HepG2 (cell line): ENCODE data around the gene GMFB. TPM values are rescaled to one million over a fixed set of nuclear protein-coding genes. Genes with fewer than 3 reads are reported as not detected.

Experiments
- ATAC-seq: fragments of 200-7000 bp; cut with Tn5 transposase; 3 replicates; pipeline ENCODE4 v1.9.1; 2020; ENCODE audit warnings: mild to moderate bottlenecking, moderate library complexity
- BruUV-seq: library from RNA; stranded (reverse); fragments of 400-500 nt; replicated peaks from 2 replicates; lab custom pipeline; 2021; lab: Mats Ljungman, UMichigan
- CTCF ChIA-PET: fragments of 300-600 bp; formaldehyde crosslinking; extraction: SDS; loops from one replicate; lab custom pipeline; 2021; ENCODE audit warnings: low total read pairs, inconsistent platforms, low intra/inter-chr PET ratio; lab: Yijun Ruan, JAX
- POLR2A ChIA-PET: fragments of 350-600 bp; sonication (Branson Sonifier 250); formaldehyde crosslinking; loops from one replicate; lab custom pipeline; 2020; ENCODE audit warnings: antibody characterized with exemption, inconsistent platforms; lab: Yijun Ruan, JAX
- DNase-seq: peaks from one replicate; pipeline ENCODE4 v3.0.0-alpha.2; 2015; ENCODE audit warnings: low spot score
- FAIRE-seq: peaks from 3 replicates; lab custom pipeline; 2011; peaks lifted over from hg19 to GRCh38; lab: Jason Lieb, UNC
- H2AFZ ChIP-seq: one replicate; pipeline ENCODE4 v1.6.1; 2011; ENCODE audit warnings: low read length, inconsistent platforms
- H3K27ac ChIP-seq: fragments of 300-600 bp; 3 replicates; pipeline ENCODE4 v1.8.0; 2011; ENCODE audit warnings: mixed run types, mild to moderate bottlenecking, mixed read lengths, low read length, inconsistent platforms; ENCODE audit not compliant: insufficient read depth; ENCODE audit errors: extremely low read length
- H3K27me3 ChIP-seq, 2 experiments: fragments of 200-600 bp in 1 of 2; 2 replicates in 1 of 2; 3 replicates in 1 of 2; pipeline versions ENCODE4 v1.6.0 to v1.8.0; 2011; ENCODE audit warnings: low read length in 2 of 2, mild to moderate bottlenecking in 2 of 2, moderate library complexity in 2 of 2, inconsistent platforms in 1 of 2; ENCODE audit not compliant: insufficient read depth in 2 of 2, control insufficient read depth in 1 of 2
- H3K36me3 ChIP-seq, 2 experiments: fragments of 200-600 bp in 1 of 2; replicated peaks in 1 of 2; 2 replicates in 1 of 2; 3 replicates in 1 of 2; pipeline versions ENCODE4 v1.5.1 to v1.8.0; 2011; ENCODE audit warnings: low read length in 2 of 2, inconsistent platforms in 1 of 2; ENCODE audit not compliant: insufficient read depth in 2 of 2, control insufficient read depth in 1 of 2
- H3K4me1 ChIP-seq: 2 replicates; pipeline ENCODE4 v1.5.1; 2012; ENCODE audit warnings: low read length, inconsistent platforms; ENCODE audit not compliant: insufficient read depth
- H3K4me2 ChIP-seq: 2 replicates; pipeline ENCODE4 v1.6.0; 2011; ENCODE audit warnings: low read depth, low read length, inconsistent platforms
- H3K4me3 ChIP-seq, 3 experiments: fragments of 200-600 bp in 1 of 3; sonication (generic), shearing (Covaris generic) in 1 of 3; replicated peaks in 1 of 3; 2 replicates each; pipeline ENCODE4 v1.5.1; 2011 to 2016; ENCODE audit warnings: low read length in 3 of 3, inconsistent platforms in 2 of 3, low read depth in 2 of 3, mild to moderate bottlenecking in 2 of 3, control low read depth in 1 of 3, mixed read lengths in 1 of 3; ENCODE audit not compliant: insufficient read depth in 1 of 3
- H3K79me2 ChIP-seq: one replicate; pipeline ENCODE4 v1.6.1; 2011; ENCODE audit warnings: low read length, inconsistent platforms; ENCODE audit not compliant: insufficient read depth
- H3K9ac ChIP-seq: 2 replicates; pipeline ENCODE4 v1.6.0; 2011; ENCODE audit warnings: mild to moderate bottlenecking, low read depth, low read length, inconsistent platforms; ENCODE audit not compliant: insufficient read depth
- H3K9me3 ChIP-seq: 2 replicates; pipeline ENCODE4 v1.5.1; 2012; ENCODE audit warnings: mild to moderate bottlenecking, low read length
- H4K20me1 ChIP-seq: 2 replicates; pipeline ENCODE4 v1.6.0; 2011; ENCODE audit warnings: inconsistent platforms, mild to moderate bottlenecking, low read length, moderate library complexity; ENCODE audit not compliant: insufficient read depth
- NFIB ChIP-seq: sonication (generic); formaldehyde crosslinking; IDR thresholded peaks from 2 replicates; pipeline ENCODE4 v1.9.0; 2021; ENCODE audit warnings: missing genetic modification reagents, mild to moderate bottlenecking, borderline replicate concordance
- SKI ChIP-seq: fragments of 450-650 bp; IDR thresholded peaks from one replicate; pipeline ENCODE4 v1.6.1; 2018; ENCODE audit warnings: mild to moderate bottlenecking; ENCODE audit not compliant: partially characterized antibody
- ZBTB20 ChIP-seq: sonication (generic); formaldehyde crosslinking; IDR thresholded peaks from 2 replicates; pipeline ENCODE4 v1.8.1; 2023; ENCODE audit warnings: missing genetic modification reagents, low read depth, mild to moderate bottlenecking, borderline replicate concordance
- ZFP37 ChIP-seq: sonication (generic); formaldehyde crosslinking; IDR thresholded peaks from 2 replicates; pipeline ENCODE4 v1.4.0; 2020; ENCODE audit warnings: missing genetic modification reagents, borderline replicate concordance
- ZNF205 ChIP-seq: IDR thresholded peaks from 2 replicates; pipeline ENCODE4 v1.6.1; 2018; ENCODE audit warnings: missing biosample characterization, missing genetic modification reagents
- ZNF354B ChIP-seq: sonication (generic); formaldehyde crosslinking; IDR thresholded peaks from 2 replicates; pipeline ENCODE4 v1.8.0; 2022; ENCODE audit warnings: mild to moderate bottlenecking, missing genetic modification reagents
- ZNF605 ChIP-seq: sonication (generic); formaldehyde crosslinking; IDR thresholded peaks from 2 replicates; pipeline ENCODE4 v1.8.0; 2022; ENCODE audit warnings: mild to moderate bottlenecking, missing genetic modification reagents
- ZNF761 ChIP-seq: sonication (generic); formaldehyde crosslinking; conservative IDR thresholded peaks from 2 replicates; pipeline ENCODE4 v1.4.0; 2020; ENCODE audit warnings: mild to moderate bottlenecking, missing genetic modification reagents
- ZSCAN25 ChIP-seq: sonication (generic); formaldehyde crosslinking; IDR thresholded peaks from 2 replicates; pipeline ENCODE4 v1.8.0; 2022; ENCODE audit warnings: mild to moderate bottlenecking, missing genetic modification reagents
- WGBS: methylation state at CpG from one replicate; pipeline ENCODE4 v1.1.6; 2017; ENCODE audit warnings: low lambda C conversion rate; 5-methylcytosine and 5-hydroxymethylcytosine counted together
- in situ Hi-C: cut with HindIII; loops from 2 replicates; pipeline ENCODE4 v1.10.0; 2017; ENCODE audit warnings: low pct_unique_long_range_greater_than_20kb; ENCODE audit not compliant: extremely low pct_ligation_motif_present
- intact Hi-C: fragments of 100-400 bp; cut with micrococcal nuclease; formaldehyde crosslinking; loops from one replicate; pipeline ENCODE4 v1.10.0; 2022; ENCODE audit not compliant: unreplicated experiment
- polyA plus RNA-seq, 8 experiments: library from polyadenylated mRNA; depleted of rRNA in 3 of 8; stranded (reverse) in 7 of 8; unstranded in 1 of 8; fragments of >200 nt; fragmentation: Illumina TruSeq in 4 of 8; extraction: Trizol in 4 of 8; gene quantifications; 2 replicates each; pipeline versions ENCODE4 v1.2.1 to v1.2.3, GENCODE V29; 2011 to 2016; ENCODE audit warnings: low read depth in 4 of 8, missing spikeins in 1 of 8, mixed read lengths in 1 of 8; ENCODE audit not compliant: insufficient read depth in 1 of 8
- total RNA-seq, 5 experiments: library from RNA; depleted of rRNA; stranded (reverse); fragments of >200 nt; fragmentation: Illumina TruSeq; extraction: Trizol; gene quantifications; 2 replicates each; pipeline ENCODE4 v1.2.3, GENCODE V29; 2016; ENCODE audit warnings: low read depth in 1 of 5
- TF ChIP-seq, protein P1 (sequence below): sonication (generic); formaldehyde crosslinking; IDR thresholded peaks from 2 replicates; pipeline ENCODE4 v1.4.0; 2020; ENCODE audit warnings: missing genetic modification reagents
- TF ChIP-seq, protein P2 (sequence below): sonication (generic); formaldehyde crosslinking; IDR thresholded peaks from 2 replicates; pipeline ENCODE4 v1.8.1; 2023; ENCODE audit warnings: mild to moderate bottlenecking, missing genetic modification reagents

GMFB gene
- total and polyA plus RNA-seq, 2 of the 13 experiments (the other 11 are each of a cell fraction or from before 2014, with no cell fraction given): 17.3 to 68.2 TPM

DNA sequence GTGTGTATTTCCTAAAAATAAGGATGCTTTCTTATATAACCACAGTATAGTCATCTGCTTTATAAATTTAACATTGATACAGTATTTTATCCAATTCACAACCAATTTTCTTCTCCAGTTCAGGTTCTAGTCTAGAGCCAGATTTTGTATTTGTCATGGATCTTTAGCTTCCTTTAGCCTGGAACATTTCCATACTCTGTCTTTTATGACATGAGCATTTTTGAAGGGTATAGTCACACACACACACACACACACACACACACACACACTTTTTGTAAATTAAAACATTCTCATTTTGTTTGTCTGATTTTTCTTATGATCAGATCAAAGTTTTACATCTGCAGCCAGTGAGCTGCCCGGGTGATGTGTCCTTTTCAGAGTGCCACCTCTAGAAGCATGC, 46.3 kb upstream of the GMFB start:
- Histone ChIP-seq H2AFZ (no peak overlapping the region), H3K4me3 (no peak overlapping the region), H3K36me3 (no peaks in the 10 kb centered on the region; a peak in 2 of 5 replicates), H3K9ac (no peak overlapping the region), H3K4me1 (peaks cover 31% of the 10 kb centered on the region), H3K27me3 (no peaks in the 10 kb centered on the region), H3K27ac (no peak overlapping the region), H3K9me3 (no peaks in the 10 kb centered on the region), H3K79me2 (no peaks in the 10 kb centered on the region), H3K4me2 (no peak overlapping the region), H4K20me1 (no peaks in the 10 kb centered on the region)
- intact Hi-C loops (no loop called here), in situ Hi-C loops (no loop called here)
- 93% methylated on average over 1 of the region's 1 CpG for WGBS
- FAIRE-seq (no peak), DNase-seq (no peak), ATAC-seq (no peak)
- ChIA-PET CTCF (no interaction called here), POLR2A (no interaction called here)
- no peak for TF ChIP-seq NFIB (CRISPR knock-in tag)
- TF ChIP-seq ZNF761 (CRISPR knock-in tag): no peak
- TF ChIP-seq, protein P1, sequence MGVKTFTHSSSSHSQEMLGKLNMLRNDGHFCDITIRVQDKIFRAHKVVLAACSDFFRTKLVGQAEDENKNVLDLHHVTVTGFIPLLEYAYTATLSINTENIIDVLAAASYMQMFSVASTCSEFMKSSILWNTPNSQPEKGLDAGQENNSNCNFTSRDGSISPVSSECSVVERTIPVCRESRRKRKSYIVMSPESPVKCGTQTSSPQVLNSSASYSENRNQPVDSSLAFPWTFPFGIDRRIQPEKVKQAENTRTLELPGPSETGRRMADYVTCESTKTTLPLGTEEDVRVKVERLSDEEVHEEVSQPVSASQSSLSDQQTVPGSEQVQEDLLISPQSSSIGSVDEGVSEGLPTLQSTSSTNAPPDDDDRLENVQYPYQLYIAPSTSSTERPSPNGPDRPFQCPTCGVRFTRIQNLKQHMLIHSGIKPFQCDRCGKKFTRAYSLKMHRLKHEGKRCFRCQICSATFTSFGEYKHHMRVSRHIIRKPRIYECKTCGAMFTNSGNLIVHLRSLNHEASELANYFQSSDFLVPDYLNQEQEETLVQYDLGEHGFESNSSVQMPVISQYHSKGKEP (CRISPR knock-in tag): no peak
- no peak for TF ChIP-seq ZBTB20 (CRISPR knock-in tag)
- no peak for TF ChIP-seq ZNF605 (CRISPR knock-in tag)
- TF ChIP-seq ZFP37 (CRISPR knock-in tag): no peak
- TF ChIP-seq ZNF354B (CRISPR knock-in tag): no peak
- no peak for TF ChIP-seq ZNF205
- no peak for TF ChIP-seq SKI
- no peak for TF ChIP-seq ZSCAN25 (CRISPR knock-in tag)
- TF ChIP-seq, protein P2, sequence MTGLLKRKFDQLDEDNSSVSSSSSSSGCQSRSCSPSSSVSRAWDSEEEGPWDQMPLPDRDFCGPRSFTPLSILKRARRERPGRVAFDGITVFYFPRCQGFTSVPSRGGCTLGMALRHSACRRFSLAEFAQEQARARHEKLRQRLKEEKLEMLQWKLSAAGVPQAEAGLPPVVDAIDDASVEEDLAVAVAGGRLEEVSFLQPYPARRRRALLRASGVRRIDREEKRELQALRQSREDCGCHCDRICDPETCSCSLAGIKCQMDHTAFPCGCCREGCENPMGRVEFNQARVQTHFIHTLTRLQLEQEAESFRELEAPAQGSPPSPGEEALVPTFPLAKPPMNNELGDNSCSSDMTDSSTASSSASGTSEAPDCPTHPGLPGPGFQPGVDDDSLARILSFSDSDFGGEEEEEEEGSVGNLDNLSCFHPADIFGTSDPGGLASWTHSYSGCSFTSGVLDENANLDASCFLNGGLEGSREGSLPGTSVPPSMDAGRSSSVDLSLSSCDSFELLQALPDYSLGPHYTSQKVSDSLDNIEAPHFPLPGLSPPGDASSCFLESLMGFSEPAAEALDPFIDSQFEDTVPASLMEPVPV (CRISPR knock-in tag): no peak
- no TSS peak for BruUV-seq
